Kidney epithelial cell (primary cell): ENCODE results near the gene LTO1. TPM values are rescaled to one million over a fixed set of nuclear protein-coding genes. Genes with fewer than 3 reads are reported as not detected.

Source experiments
- DNase-seq: peaks from one replicate; pipeline ENCODE4 v3.0.0-alpha.2; 2010; ENCODE audit warnings: low read depth
- H3K27me3 ChIP-seq: 2 replicates; pipeline ENCODE4 v1.6.0; 2011; ENCODE audit warnings: low read length; ENCODE audit not compliant: control insufficient read depth, insufficient read depth
- H3K36me3 ChIP-seq: 2 replicates; pipeline ENCODE4 v1.5.1; 2011; ENCODE audit warnings: low read length; ENCODE audit not compliant: control insufficient read depth, insufficient read depth
- H3K4me3 ChIP-seq: 2 replicates; pipeline ENCODE4 v1.5.1; 2011; ENCODE audit warnings: low read depth, mild to moderate bottlenecking, control low read depth, low read length
- CTCF ChIP-seq: IDR thresholded peaks from 2 replicates; pipeline ENCODE4 v1.5.1; 2011; ENCODE audit warnings: mild to moderate bottlenecking, moderate library complexity, low read length, control low read depth, inconsistent platforms; ENCODE audit not compliant: insufficient read depth, poor library complexity, severe bottlenecking
- total RNA-seq: library from RNA; depleted of rRNA; stranded (reverse); fragments of >200 nt; gene quantifications from 2 replicates; pipeline ENCODE4 v1.2.3, GENCODE V29; 2015

LTO1 gene
- total RNA-seq, 1 donor from 2014 or later, result 18.6 TPM

DNA sequence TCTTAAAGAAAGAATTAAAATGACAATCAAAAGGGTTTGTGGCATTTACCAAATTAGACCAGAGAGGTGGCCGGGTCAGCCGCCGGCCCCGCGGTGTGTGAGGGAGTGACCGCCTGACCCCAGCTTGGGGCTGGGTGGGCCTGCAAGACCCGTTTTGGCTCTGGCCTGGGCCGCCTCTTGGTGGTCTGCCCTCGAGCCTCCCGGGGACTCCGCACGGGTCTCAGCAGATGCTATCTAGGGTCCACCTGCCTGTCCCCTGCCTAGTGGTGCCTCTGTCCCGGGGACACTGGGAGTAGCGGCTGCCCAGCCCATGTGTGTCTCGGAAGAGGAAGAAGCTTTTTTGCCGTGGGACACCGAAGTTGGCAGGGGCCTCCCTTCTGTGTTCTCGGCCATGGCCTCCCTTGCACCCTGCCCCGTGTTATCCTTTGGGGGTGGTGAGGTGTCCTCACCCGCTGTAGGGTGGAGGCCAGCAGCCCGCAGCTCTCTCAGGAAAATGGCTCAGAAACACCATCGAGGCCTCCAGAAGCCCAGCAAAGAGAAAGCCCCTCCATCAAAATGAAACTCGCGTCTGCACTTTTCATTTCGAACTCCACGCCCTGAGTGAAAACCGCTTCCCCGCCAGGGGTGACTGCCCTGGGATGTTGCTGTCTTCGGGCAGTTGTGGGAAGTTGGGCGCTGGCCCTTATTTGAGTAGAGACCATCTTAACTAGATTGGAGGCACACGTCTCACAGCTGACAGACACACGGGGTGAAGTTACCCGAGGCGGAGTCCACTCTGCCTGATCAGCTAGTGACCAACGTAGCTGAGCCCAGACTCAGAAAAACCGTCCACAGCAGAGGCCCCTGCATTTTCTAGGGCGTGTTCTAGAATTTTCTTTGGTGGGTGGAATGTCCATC is 26.2 kb downstream of the LTO1 start:
- Histone ChIP-seq H3K4me3 (no peak overlapping the region), H3K27me3 (no peaks in the 10 kb centered on the region), H3K36me3 (peaks cover 5% of the 10 kb centered on the region)
- DNase-seq, result no peak
- TF ChIP-seq CTCF, result no peak

DNA sequence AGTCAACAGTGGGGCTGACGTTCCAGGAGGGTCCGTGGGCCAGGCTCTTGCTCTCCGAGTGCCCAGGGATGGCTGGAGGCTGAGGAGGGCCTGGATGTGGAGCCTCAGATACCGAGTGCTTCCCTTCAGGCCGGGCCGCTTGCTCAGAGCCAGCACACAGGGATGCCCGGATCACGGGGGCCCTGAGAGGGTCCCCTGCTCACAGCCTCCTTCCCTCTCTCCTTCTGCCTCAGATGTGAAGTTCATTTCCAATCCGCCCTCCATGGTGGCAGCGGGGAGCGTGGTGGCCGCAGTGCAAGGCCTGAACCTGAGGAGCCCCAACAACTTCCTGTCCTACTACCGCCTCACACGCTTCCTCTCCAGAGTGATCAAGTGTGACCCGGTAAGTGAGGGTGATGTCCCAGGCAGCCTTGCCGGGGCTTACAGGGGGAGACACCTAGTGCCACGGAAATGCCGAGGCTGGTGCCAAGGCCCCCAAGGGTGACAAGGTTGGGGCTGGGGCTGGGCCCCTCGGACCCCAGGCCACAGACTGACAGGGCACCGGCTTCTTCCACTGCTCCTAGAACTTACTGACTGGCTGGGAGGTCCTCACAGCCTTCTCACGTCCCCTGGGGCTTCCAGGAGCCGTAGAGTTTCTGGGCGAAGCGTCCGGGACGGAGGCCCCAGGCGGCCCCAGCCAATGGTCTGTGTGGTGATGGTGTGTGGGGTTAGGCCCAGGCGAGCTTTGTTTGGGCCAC is 27.2 kb downstream of the LTO1 start:
- peaks cover 5% of the 10 kb centered on the region for H3K36me3 ChIP-seq
- no peaks in the 10 kb centered on the region for H3K27me3 ChIP-seq
- no peak for TF ChIP-seq CTCF
- no peak overlapping the region for H3K4me3 ChIP-seq
- DNase-seq, result no peak

DNA sequence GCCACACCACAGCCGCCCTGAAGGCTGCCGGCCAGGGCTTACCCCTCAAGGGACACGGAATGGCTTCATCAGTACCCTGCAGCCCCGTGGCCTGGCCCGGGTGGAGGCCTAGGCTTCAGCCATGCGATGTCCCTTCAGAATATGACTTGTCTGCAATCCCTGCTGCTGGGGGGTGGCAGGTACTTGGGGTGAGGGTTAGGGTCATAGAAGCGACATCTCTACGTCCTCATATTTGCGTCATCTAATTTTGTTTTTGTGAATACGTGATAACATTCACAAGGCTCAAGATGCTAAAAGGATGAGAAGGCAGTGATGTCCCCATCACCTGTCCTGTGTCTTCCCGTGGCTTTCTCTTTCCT is 27.8 kb downstream of the LTO1 start:
- Histone ChIP-seq H3K4me3 (no peak overlapping the region), H3K27me3 (no peaks in the 10 kb centered on the region), H3K36me3 (peaks cover 5% of the 10 kb centered on the region)
- no peak for DNase-seq
- TF ChIP-seq CTCF, result no peak

GRCh38 chr11:69646493-69647389 is 28.4 kb downstream of the LTO1 start:
- no peak for TF ChIP-seq CTCF
- H3K4me3 ChIP-seq, result no peak overlapping the region
- peaks cover 5% of the 10 kb centered on the region for H3K36me3 ChIP-seq
- no peak for DNase-seq
- no peaks in the 10 kb centered on the region for H3K27me3 ChIP-seq

DNA sequence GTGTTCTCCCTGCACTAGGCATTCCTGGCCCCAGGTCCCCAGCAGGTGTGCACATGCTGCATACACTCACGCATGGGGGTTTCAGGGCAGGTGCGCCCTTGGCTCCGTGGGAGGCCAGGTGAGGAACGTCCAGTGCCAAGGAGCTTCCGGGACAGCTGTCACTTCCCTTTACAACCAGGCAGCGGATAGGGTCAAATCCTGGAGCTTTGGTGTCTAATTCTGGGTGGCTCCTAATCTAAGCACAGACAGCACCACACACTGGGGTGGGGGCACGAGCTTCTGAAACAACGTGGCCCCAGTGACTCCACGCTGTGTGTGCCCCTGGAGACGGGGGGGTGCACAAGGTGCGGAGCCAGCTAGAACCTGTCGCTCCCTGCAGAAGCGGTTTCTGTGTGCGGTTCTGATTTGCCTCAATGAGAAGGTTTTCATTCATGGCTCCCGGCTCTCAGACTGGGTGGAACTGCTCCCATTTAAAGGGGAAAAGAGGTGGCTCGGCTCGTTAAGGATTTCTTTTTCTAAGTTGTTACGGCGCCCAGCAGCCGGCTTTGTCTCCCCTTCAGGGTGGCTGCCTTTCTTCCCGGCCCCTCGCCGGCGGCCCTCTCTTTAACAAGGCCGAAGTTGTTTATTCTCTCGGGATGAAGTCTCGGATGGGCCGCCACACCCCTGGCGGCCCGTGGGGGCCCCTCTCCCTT is 29.2 kb downstream of the LTO1 start:
- Histone ChIP-seq H3K4me3 (no peak overlapping the region), H3K36me3 (peaks cover 5% of the 10 kb centered on the region)
- no peak for TF ChIP-seq CTCF

More for the DNA sequence above, 29.2 kb downstream of the LTO1 start:
- no peak for DNase-seq
- no peaks in the 10 kb centered on the region for H3K27me3 ChIP-seq
